Loucy (cell line): ENCODE results near the gene CDH15.
"Not testable (repeated sequence)": the region's sequence is repeated elsewhere in the genome, so short reads cannot be mapped to it uniquely, and the experiment has no call there.

Experiments used
- H2AFZ ChIP-seq: fragments of 200-600 bp; sonication (generic); 2 replicates; pipeline ENCODE4 v1.6.0; 2016; ENCODE audit warnings: antibody characterized with exemption, mild to moderate bottlenecking, low read length, moderate library complexity
- H3F3A ChIP-seq: fragments of 200-600 bp; 2 replicates; pipeline ENCODE4 v1.6.0; 2016; ENCODE audit warnings: antibody characterized with exemption, low read depth, mild to moderate bottlenecking
- H3K27me3 ChIP-seq: fragments of 200-600 bp; sonication (generic); 2 replicates; pipeline ENCODE4 v1.6.1; 2014; ENCODE audit warnings: low read length, mild to moderate bottlenecking; ENCODE audit not compliant: insufficient read depth, poor library complexity, severe bottlenecking
- H3K36me3 ChIP-seq: fragments of 200-600 bp; sonication (generic); 2 replicates; pipeline ENCODE4 v1.6.1; 2016; ENCODE audit warnings: low read length; ENCODE audit not compliant: insufficient read depth
- H3K4me1 ChIP-seq: fragments of 200-600 bp; sonication (generic); 2 replicates; pipeline ENCODE4 v1.5.1; 2014; ENCODE audit warnings: low read length, mild to moderate bottlenecking; ENCODE audit not compliant: insufficient read depth, poor library complexity, severe bottlenecking
- H3K4me2 ChIP-seq: fragments of 200-600 bp; sonication (generic); 2 replicates; pipeline ENCODE4 v1.6.0; 2014; ENCODE audit warnings: antibody characterized with exemption, low read length, low read depth, mild to moderate bottlenecking; ENCODE audit not compliant: poor library complexity, severe bottlenecking
- H3K4me3 ChIP-seq: fragments of 200-600 bp; sonication (generic); 2 replicates; pipeline ENCODE4 v1.5.1; 2014; ENCODE audit warnings: low read length, mild to moderate bottlenecking, mixed read lengths; ENCODE audit not compliant: poor library complexity, severe bottlenecking
- H3K79me2 ChIP-seq: fragments of 200-600 bp; sonication (generic); 2 replicates; pipeline ENCODE4 v1.6.1; 2014; ENCODE audit warnings: low read length; ENCODE audit not compliant: insufficient read depth
- H3K9ac ChIP-seq: fragments of 200-600 bp; sonication (generic); 2 replicates; pipeline ENCODE4 v1.6.0; 2014; ENCODE audit warnings: mild to moderate bottlenecking, low read depth, low read length, moderate library complexity; ENCODE audit not compliant: poor library complexity, severe bottlenecking
- H3K9me2 ChIP-seq: fragments of 200-600 bp; sonication (generic); replicated peaks from 2 replicates; pipeline ENCODE4 v1.6.1; 2016; ENCODE audit warnings: low read depth, low read length, mixed read lengths
- H3K9me3 ChIP-seq: fragments of 200-600 bp; sonication (generic); 2 replicates; pipeline ENCODE4 v1.6.1; 2014; ENCODE audit warnings: mild to moderate bottlenecking, antibody characterized with exemption, low read length, low read depth; ENCODE audit not compliant: insufficient read depth
- H4K20me1 ChIP-seq: fragments of 200-600 bp; sonication (generic); 2 replicates; pipeline ENCODE4 v1.6.0; 2014; ENCODE audit warnings: antibody characterized with exemption, low read length, mild to moderate bottlenecking; ENCODE audit not compliant: insufficient read depth, poor library complexity, severe bottlenecking
- CTCF ChIP-seq: fragments of 200-600 bp; sonication (generic); conservative IDR thresholded peaks from 2 replicates; pipeline ENCODE4 v1.5.1; 2014; ENCODE audit warnings: mild to moderate bottlenecking, antibody characterized with exemption, low read length
- EZH2phosphoT487 ChIP-seq: fragments of 200-600 bp; IDR thresholded peaks from 2 replicates; pipeline ENCODE4 v1.6.1; 2018; ENCODE audit warnings: antibody characterized with exemption, mild to moderate bottlenecking, moderate library complexity, borderline replicate concordance

Gene CDH15

GRCh38 chr16:89191901-89192185 lies 20.3 kb downstream of the CDH15 start:
- no peak overlapping the region for H3K4me3 ChIP-seq
- H3K79me2 ChIP-seq = no peaks in the 10 kb centered on the region
- no peak overlapping the region for H3K9ac ChIP-seq
- TF ChIP-seq CTCF = no peak
- no peak for TF ChIP-seq EZH2phosphoT487
- H4K20me1 ChIP-seq = no peaks in the 10 kb centered on the region
- H2AFZ ChIP-seq = no peak overlapping the region
- no peak overlapping the region for H3K4me2 ChIP-seq
- no peaks in the 10 kb centered on the region for H3K9me3 ChIP-seq
- H3K36me3 ChIP-seq = no peaks in the 10 kb centered on the region
- no peaks in the 10 kb centered on the region for H3K27me3 ChIP-seq
- H3K4me1 ChIP-seq = no peaks in the 10 kb centered on the region
- H3F3A ChIP-seq = no peaks in the 10 kb centered on the region
- no peaks in the 10 kb centered on the region for H3K9me2 ChIP-seq

- H3K9me3 ChIP-seq, H3K4me1 ChIP-seq, H4K20me1 ChIP-seq, H3K36me3 ChIP-seq, H3K27me3 ChIP-seq, H3K9me2 ChIP-seq, H3K4me3 ChIP-seq, H3F3A ChIP-seq, H2AFZ ChIP-seq, H3K79me2 ChIP-seq, H3K9ac ChIP-seq, H3K4me2 ChIP-seq: not testable (repeated sequence)
Measured at GRCh38 chr16:89192186-89192955, 20.8 kb downstream of the CDH15 start.

DNA sequence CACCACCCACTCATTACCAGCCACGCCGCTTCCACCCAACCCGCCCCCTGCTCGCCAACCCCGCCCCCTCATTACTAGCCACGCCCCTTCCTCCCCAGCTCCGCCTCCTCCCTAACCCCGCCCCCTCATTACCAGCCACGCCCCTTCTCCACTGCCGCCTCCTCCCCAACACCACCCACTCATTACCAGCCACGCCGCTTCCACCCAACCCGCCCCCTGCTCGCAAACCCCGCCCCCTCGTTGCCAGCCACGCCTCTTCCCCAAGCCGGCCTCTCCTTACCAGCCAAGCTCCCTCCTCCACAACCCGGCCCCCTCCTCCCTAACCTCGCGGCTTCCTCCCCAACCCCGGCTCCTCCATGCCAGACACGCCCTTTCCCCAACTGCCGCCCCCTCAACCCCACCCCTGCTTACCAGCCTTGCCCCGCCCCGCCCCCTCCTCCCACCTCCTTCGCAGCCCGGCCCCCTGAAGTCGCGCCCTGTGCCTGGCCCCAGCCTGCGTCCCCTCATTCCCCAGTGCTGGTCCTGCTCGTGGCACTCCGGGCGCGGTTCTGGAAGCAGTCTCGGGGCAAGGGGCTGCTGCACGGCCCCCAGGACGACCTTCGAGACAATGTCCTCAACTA lies 21.5 kb downstream of the CDH15 start:
- H3K9ac ChIP-seq = no peak overlapping the region
- no peak overlapping the region for H3K4me2 ChIP-seq
- H3K4me3 ChIP-seq = no peak overlapping the region
- no peak overlapping the region for H2AFZ ChIP-seq
- H3K36me3 ChIP-seq = no peaks in the 10 kb centered on the region
- H3K27me3 ChIP-seq = no peaks in the 10 kb centered on the region
- H3K79me2 ChIP-seq = no peaks in the 10 kb centered on the region
- no peaks in the 10 kb centered on the region for H3F3A ChIP-seq
- no peaks in the 10 kb centered on the region for H3K4me1 ChIP-seq
- H3K9me2 ChIP-seq = no peaks in the 10 kb centered on the region
- no peaks in the 10 kb centered on the region for H3K9me3 ChIP-seq
- no peaks in the 10 kb centered on the region for H4K20me1 ChIP-seq
- TF ChIP-seq EZH2phosphoT487 = no peak
- TF ChIP-seq CTCF = no peak
